HG02885 (cell line): ENCODE results near the gene SCART1.

ENCODE experiments used
- ATAC-seq: cut with Tn5 transposase; IDR thresholded peaks from one replicate; pipeline ENCODE4 v1.9.1; 2021; ENCODE audit warnings: mild to moderate bottlenecking; ENCODE audit not compliant: unreplicated experiment, poor library complexity

Gene SCART1

GRCh38 chr10:133454204-133454893 is 604 bp downstream of the SCART1 start:
- ATAC-seq, result no peak

GRCh38 chr10:133455196-133455595 is 1.5 kb downstream of the SCART1 start:
- no peak for ATAC-seq

- no peak for ATAC-seq
Observed at GRCh38 chr10:133455611-133456031, 1.9 kb downstream of the SCART1 start.

- ATAC-seq, result no peak
Observed at GRCh38 chr10:133456041-133456951, 2.6 kb downstream of the SCART1 start.

GRCh38 chr10:133457100-133457841 is 3.5 kb downstream of the SCART1 start:
- no peak for ATAC-seq

- no peak for ATAC-seq
Observed at GRCh38 chr10:133458021-133458709, 4.4 kb downstream of the SCART1 start.

- ATAC-seq, result no peak
Observed at GRCh38 chr10:133458710-133459453, 5.1 kb downstream of the SCART1 start.

GRCh38 chr10:133459454-133460207 is 5.9 kb downstream of the SCART1 start:
- ATAC-seq, result no peak

GRCh38 chr10:133460208-133460769 is 6.5 kb downstream of the SCART1 start:
- ATAC-seq, result no peak

GRCh38 chr10:133461027-133461426 is 7.3 kb downstream of the SCART1 start:
- no peak for ATAC-seq

- no peak for ATAC-seq
Observed at GRCh38 chr10:133461841-133462240, 8.1 kb downstream of the SCART1 start.

GRCh38 chr10:133462512-133463305 is 9.0 kb downstream of the SCART1 start:
- no peak for ATAC-seq

- no peak for ATAC-seq
Observed at GRCh38 chr10:133464582-133465031, 10.9 kb downstream of the SCART1 start.

GRCh38 chr10:133465191-133465949 is 11.6 kb downstream of the SCART1 start:
- no peak for ATAC-seq

GRCh38 chr10:133465950-133466474 is 12.3 kb downstream of the SCART1 start:
- ATAC-seq, result no peak

- ATAC-seq, result no peak
Observed at GRCh38 chr10:133466683-133467275, 13.0 kb downstream of the SCART1 start.
